ENCODE measurements around the gene CARMIL3.
A peak's percentile ranks its signal among the peaks of the same experiment; 100 is the strongest.
"Not testable (repeated sequence)": the region's sequence is repeated elsewhere in the genome, so short reads cannot be mapped to it uniquely, and the experiment has no call there.

The CARMIL3 gene, protein sequence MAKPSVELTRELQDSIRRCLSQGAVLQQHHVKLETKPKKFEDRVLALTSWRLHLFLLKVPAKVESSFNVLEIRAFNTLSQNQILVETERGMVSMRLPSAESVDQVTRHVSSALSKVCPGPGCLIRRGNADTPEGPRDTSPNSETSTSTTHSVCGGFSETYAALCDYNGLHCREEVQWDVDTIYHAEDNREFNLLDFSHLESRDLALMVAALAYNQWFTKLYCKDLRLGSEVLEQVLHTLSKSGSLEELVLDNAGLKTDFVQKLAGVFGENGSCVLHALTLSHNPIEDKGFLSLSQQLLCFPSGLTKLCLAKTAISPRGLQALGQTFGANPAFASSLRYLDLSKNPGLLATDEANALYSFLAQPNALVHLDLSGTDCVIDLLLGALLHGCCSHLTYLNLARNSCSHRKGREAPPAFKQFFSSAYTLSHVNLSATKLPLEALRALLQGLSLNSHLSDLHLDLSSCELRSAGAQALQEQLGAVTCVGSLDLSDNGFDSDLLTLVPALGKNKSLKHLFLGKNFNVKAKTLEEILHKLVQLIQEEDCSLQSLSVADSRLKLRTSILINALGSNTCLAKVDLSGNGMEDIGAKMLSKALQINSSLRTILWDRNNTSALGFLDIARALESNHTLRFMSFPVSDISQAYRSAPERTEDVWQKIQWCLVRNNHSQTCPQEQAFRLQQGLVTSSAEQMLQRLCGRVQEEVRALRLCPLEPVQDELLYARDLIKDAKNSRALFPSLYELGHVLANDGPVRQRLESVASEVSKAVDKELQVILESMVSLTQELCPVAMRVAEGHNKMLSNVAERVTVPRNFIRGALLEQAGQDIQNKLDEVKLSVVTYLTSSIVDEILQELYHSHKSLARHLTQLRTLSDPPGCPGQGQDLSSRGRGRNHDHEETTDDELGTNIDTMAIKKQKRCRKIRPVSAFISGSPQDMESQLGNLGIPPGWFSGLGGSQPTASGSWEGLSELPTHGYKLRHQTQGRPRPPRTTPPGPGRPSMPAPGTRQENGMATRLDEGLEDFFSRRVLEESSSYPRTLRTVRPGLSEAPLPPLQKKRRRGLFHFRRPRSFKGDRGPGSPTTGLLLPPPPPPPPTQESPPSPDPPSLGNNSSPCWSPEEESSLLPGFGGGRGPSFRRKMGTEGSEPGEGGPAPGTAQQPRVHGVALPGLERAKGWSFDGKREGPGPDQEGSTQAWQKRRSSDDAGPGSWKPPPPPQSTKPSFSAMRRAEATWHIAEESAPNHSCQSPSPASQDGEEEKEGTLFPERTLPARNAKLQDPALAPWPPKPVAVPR (N-terminal part only)

DNA sequence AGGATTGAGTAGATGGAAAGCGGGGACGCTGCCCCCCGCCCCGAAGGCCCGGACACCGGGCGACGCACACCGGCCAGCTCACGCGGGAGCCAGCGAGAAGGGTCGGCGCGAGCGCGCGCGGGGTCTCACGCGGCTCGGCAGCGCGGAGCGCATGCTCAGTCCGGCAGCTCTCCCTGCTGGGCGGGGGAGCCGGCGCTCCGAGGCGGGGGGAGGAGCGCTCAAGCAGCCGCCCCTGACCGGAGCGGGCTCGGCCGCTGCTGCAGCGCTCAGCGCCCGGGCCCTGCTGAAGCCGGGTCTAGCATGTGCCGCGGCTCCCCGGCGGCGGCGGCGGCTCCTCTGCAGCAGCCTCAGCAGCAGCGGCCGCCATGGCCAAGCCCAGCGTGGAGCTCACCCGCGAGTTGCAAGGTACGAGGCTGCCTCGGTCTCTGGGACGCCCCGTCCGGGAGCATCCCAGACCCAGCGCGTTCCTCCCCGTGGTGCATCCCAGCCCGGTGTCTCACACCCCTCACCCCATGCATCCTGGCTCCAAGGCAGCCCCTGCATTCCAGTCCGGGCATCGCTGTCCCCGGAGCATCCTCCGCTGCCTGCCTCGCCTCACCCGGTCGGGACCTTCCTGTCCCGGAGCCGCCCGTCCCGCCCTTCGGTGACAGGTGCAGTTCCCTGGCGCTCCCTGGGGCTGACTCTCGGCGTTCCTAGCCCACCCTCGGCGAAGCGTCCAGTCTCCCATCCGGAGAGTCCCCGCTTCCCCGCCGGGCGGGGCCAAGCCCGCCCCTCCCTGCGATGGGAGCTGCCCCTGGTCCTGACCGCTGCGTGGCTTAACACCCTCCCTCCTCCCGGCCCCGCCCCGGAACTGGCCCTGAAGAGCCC lies at the start of gene CARMIL3:
Gene CARMIL3, plus strand, starts transcription at position 221 of the 867 bp plus-strand sequence. Its CDS starts 145 bp downstream, at position 366.
- DNase-seq (ENCODE audit: low spot score), result peak; percentile 58

DNA sequence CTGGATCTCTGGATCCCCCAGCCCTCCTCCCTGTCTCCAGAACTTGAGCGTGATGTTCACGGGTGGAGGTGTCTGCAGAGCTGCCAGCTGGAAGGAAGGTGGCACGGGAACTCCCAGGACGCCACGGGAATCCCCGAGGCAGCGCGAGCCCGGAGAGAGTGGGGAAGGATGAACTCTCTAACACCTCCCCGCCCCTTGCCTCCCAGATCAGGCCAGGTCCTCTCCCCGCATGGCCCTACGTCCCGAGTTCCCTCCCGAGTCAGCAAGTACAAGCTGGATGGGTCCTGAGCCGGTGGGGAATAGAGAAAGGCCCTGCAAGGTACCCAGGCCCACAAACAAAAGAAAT lies 45.4 kb upstream of the CARMIL3 start:
- not testable (repeated sequence) for DNase-seq (ENCODE audit: low spot score)

DNA sequence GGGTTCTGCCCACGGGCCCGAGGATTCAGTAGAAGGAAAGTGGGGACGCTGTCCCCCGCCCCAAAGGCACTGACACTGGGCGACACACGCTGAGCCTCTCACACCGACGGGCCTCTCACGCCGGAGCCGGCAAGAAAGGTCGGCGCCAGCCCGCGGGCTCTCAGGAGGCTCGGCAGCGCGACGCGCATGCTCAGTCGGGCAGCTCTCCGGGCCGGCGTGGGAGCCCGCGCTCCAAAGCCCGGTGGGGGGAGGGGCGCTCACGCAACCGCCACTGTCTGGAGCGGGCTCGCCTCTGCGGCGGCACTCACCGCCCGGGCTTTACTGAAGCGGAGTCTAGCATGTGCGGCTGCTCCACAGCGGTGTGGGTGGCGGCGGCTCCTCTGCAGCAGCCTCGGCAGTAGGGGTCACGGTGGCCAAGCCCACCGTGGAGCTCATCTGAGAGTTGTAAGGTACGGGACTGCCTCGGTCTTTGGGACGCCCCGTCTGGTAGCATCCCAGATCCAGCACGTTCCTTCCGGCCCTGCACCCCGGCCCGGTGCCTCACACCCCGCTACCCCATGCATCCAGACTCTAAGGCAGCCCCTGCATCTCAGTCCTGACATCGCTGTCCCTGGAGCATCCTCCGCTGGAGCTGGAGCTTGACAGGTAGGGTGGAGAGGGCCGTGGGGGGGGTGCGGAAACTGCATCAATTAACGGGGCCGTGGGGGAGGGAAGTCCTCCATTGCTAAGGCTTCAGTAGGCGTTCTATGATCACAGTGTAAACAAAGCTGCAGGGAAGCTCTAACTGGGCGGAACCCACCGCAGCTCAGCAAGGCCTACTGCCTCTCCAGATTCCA lies 44.8 kb upstream of the CARMIL3 start:
- peak; percentile 50 for DNase-seq (ENCODE audit: low spot score)

DNA sequence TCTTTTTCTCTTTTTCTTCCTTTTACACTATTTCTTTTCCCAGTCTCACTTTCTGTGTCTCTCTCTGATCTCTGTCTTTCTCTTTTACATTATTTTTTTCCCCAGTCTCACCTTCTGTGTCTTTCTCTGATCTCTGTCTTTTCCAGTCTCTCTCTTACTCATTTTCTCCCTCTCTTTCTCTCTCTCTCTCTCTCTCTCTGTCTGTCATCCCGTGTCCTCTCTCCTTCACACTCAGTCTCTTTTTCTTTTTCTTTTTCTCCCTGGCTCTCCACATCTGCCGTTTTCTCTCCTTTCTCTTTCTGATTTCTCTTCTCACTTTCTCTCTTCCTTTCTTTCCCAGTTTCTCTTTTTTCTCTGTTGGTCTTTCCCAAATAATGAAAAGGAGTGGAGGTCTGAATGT lies 40.8 kb upstream of the CARMIL3 start:
- no peak for DNase-seq (ENCODE audit: low spot score)

DNA sequence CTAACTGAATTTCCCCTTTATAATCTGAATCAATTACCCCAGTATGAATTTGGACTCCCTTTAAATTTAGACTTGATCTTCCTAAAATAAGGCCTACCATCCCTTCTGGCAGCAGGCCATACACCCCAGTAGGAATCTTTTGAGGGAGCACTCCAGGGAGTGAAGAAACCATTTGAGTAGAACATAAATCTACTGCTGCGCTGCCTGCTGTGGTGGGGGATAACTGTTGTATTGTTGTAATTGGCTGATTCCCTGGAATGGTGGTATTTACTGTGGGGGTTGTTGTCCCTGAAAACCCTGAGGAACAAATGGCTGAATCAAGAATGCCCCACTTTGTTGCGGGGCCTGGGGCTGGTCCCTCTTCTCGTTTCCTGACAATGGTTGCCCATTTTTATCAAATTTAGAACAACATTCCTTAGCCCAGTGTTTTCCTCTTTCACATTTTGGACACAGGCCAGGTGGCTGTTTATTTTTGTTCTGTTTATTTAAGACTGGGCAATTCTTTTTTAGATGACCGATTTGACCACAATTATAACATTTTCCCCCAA lies 39.0 kb upstream of the CARMIL3 start:
- not testable (repeated sequence) for DNase-seq (ENCODE audit: low spot score)

DNA sequence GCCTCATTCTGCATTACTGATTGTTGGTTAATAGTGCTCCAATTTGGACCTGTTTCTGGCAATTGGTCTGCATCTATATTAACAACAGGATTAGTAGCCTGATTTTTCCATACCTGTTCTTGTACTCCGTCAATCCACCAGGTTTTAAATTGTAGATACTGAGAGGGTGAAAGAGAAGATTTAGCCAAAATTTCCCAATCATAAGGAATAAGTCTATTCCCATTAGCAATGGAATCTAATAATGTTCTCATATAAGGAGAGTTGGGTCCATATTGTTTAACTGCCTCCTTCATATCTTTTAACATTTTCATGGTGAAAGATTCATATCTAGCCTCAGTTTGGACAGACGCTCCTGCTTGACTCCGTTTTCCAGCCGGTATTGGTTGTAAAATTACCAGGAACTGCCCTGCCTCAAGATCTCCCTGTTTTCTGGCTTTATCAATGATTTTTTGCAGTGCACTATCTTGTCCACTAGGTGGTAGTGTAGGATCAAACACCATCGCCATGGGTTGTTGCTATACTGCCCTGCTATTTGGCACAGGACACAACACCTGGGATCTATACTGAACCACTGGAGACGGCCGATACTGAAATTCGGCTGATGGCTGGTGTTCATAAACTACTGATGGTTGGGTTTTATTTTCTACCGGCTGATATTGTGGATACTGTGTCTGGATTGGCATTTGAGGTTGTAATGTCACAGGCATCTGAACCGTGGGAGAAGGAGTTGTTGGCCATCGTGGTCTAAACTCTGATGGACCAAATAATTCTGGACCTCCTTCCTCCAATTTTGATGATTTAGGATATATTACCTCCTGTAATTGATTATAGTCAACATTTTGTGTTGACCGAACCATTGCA lies 37.9 kb upstream of the CARMIL3 start:
- peak; percentile 63 for DNase-seq (ENCODE audit: low spot score)

DNA sequence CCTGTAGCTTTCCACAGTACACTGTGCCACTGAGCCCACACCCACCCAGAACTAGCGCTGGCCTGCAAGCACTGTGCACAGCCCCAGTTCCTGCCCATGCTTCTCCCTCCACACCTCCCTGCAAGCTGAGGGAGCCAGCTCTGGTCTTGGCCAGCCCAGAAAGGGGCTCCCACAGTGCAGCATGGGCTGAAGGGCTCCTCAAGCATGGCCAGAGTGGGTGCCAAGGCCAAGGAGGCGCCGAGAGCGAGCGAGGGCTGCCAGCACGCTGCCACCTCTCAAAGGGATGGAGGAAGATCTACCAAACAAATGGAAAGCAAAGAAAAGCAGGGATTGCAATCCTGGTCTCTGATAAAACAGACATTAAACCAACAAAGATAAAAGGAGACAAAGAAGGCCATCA lies 36.1 kb upstream of the CARMIL3 start:
- DNase-seq (ENCODE audit: low spot score), result not testable (repeated sequence)

DNA sequence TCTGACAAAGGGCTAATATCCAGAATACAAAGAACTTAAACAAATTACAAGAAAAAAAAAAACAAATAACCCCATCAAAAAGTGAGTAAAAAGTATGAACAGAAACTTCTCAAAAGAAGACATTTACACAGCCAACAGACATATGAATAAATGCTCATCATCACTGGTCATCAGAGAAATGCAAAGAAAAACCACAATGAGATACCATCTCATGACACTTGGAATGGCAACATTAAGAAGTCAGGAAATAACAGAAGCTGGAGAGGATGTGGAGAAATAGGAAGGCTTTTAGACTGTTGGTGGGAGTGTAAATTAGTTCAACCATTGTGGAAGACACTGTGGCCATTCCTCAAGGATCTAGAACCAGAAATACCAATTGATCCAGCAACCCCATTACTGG lies 32.8 kb upstream of the CARMIL3 start:
- not testable (repeated sequence) for DNase-seq (ENCODE audit: low spot score)

DNA sequence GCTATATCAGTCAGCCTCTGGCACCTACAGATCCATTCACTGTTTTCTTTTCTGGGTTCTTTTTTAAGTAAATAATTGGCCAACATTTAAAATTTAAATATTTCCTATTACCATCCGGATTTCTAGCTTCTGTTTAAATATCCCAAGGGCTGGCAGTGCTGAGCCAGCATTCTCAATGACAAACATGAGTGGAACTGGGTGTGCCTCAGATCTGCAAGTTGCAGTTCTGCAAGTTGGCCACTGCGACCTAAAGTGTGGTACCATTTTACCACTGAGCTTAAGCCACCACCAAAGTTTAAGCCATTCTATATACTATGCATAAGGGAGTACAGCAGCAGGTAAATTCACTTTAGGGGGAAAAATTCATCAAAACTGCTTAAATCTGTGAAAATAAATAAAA lies 31.9 kb upstream of the CARMIL3 start:
- DNase-seq (ENCODE audit: low spot score), result not testable (repeated sequence)

DNA sequence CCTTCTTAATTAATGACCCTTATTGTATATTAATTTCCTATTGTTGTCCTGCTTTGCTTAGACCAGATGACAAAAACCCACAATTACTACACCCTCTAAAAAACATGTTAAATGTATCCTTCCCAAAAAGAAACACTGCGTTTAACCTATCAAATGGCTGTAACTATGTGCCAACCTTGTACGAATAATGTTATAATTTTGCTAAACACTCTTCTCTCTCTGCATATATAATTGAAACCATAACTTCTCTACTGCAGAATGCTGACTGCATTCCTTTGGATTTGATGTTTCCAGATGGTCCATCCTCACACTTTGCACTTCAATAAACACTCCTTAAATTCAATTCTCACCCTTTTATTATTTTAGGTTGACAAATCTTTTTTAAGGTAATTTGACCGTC lies 31.3 kb upstream of the CARMIL3 start:
- not testable (repeated sequence) for DNase-seq (ENCODE audit: low spot score)

DNA sequence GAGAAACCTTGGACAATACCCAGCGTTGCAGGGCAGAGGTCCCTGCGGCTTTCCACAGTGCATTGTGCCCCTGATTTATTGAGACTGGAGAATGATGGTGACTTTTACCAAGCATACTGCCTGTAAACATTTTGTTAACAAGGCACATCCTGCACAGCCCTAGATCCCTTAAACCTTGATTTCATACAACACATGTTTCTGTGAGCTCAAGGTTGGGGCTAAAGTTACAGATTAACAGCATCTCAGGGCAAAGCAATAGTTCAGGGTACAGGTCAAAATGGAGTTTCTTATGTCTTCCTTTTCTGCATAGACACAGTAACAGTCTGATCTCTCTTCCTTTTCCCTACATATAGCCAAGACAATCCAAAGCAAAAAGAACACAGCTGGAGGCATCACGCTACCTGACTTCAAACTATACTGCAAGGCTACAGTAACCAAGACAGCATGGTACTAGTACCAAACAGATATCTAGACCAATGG lies 26.8 kb upstream of the CARMIL3 start:
- DNase-seq (ENCODE audit: low spot score), result not testable (repeated sequence)

DNA sequence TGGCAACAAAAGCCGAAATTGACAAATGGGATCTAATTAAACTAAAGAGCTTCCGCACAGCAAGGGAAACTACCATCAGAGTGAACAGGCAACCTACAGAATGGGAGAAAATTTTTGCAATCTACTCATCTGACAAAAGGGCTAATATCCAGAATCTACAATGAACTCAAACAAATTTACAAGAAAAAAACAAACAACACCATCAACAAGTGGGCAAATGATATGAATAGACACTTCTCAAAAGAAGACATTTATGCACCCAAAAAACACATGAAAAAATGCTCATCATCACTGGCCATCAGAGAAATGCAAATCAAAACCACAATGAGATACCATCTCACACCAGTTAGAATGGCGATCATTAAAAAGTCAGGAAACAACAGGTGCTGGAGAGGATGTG lies 22.1 kb upstream of the CARMIL3 start:
- not testable (repeated sequence) for DNase-seq (ENCODE audit: low spot score)

DNA sequence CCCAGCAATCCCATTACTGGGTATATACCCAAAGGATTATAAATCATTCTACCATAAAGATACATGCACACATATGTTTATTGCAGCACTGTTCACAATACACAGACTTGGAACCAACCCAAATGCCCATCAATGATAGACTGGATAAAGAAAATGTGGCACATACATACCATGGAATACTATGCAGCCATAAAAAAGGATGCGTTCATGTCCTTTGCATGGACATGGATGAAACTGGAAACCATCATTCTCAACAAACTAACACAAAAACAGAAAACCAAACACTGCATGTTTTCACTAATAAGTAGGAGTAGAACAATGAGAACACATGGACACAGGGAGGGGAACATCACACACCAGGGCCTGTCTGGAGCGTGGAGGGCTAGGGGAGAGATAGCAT lies 20.5 kb upstream of the CARMIL3 start:
- DNase-seq (ENCODE audit: low spot score), result not testable (repeated sequence)

DNA sequence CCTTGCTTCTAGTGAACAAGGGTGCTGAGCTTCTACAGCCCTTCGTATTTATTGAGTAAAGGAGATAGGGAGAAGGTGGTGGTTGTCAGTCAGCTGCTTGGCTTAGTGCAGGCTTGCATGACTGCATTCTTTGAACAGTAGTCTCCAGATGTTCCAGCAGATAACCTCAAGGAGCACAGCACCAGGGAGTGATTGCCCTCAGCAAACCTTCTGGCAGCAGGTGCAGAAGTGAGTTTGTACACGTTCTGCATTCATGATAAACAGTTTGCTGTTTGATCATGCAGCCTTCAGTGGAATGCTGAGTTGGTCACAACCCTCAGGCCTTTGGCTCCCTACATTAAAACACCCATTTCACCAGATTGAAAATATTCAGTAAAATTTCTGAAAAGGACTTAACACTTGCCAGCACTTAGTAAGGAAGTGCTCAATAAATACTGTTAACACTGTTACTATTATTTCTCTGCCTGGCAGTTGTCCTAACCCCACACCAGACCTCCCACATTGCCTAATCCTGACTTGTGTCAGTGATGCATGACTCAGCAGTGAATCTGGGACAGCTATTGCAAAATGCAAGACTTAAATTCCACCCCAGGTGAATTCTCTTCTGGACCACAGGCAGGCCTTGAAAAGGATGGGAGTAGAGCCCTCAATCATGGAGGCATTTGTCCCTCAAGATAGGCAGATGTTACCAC lies 18.9 kb upstream of the CARMIL3 start:
- DNase-seq (ENCODE audit: low spot score), result no peak

DNA sequence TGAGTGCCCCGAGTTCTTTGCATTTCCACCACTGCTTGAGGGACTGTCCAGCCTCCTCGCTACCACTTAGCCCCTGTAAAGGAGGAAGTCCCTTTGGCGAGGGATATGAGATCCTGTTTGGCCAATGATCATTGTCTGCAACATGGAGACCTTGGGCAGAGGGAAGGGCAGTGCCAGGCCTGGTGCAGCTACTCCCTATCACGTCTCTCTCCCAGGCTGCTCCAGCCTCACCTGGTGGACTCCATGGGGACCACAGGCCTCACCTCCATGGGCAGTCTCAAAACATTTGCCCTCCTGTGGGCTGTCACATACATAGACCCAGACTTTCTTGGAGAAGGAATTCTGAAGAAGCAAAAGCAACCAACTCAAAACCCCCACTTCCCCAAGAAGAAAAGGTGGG lies 16.0 kb upstream of the CARMIL3 start:
- not testable (repeated sequence) for DNase-seq (ENCODE audit: low spot score)

DNA sequence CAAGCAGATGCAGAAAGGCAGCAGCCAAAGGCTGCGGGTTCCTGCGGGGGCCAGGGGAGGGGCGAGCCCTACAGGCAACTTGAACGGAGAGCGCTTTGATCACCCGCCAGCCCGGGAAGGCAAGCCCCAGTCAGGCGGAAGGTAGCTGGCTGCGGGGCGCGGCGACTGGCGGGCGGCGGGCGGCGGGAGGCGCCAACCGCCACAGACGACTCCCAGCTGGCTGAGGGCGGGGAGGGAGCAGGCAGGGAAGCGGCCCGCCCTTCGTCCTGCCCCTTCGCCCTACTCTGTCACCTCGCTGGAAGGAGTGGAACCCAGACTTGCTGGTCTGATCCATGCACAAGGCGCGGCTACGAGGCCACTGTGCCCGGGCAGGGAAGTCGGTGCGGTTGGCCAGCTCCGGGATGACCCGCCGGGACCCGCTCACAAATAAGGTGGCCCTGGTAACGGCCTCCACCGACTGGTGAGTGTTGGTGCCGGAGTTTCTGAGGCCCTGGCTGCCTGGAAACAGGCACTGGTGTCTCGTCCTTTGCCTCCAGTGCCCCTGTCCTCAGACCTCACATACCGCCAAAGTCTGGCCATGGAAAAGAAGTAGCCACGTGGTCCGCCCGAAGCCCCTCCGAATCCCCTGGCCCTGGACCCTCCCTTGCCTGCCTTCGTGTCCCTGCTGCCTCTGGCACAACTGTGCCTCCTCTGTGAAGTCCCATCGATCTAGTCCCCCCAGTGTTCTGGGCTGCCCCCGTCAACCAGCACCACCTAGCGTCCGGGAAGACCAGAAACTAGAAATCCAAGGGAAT lies 15.4 kb upstream of the CARMIL3 start:
- DNase-seq (ENCODE audit: low spot score), result peak; percentile 64

DNA sequence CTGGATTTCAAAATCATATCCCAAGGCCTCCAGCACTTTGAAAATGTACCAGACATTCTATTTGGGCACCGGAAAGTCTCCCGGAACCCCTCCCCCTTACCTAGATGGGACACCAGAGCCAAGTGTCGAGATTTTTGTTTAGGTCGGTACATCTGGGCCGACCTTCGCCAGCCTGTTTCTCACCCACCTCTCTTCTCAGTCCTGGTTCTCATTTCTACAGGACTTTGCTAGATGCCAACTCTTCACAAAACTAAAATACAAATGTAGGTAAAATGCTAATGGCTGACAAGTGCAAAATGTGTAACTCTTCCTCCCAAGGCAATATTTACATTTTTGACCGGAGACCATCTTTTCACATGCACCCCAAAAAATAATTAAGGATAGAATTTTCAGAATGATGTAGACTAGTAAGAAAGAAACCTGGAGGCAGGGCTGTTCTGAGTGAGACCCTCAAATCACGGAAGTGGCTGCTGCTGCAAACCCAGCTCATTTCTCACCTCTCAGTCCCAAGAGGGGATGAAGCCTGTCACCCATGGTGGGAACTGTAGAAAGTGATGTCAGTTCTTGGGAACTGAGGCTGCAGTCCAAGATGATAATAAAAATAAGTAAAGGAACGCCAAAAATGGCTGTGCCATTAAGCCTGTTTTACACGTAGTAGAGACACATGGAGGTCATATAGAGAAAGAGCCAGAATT lies 14.7 kb upstream of the CARMIL3 start:
- DNase-seq (ENCODE audit: low spot score), result not testable (repeated sequence)
